Endothelial cell of umbilical vein (primary cell): Measurements from ENCODE around the gene BZW1. TPM values are rescaled to one million over a fixed set of nuclear protein-coding genes. Genes with fewer than 3 reads are reported as not detected.

ENCODE experiments used
- polyA plus RNA-seq, 4 experiments: library from polyadenylated mRNA; depleted of rRNA in 3 of 4; stranded (reverse) in 3 of 4; unstranded in 1 of 4; fragments of >200 nt; gene quantifications; 2 replicates each; pipeline versions ENCODE4 v1.2.1 to v1.2.3, GENCODE V29; 2011 to 2012; ENCODE audit warnings: missing spikeins in 1 of 4
- small RNA-seq: library from RNA; depleted of rRNA; stranded (forward); fragments of <200 nt; gene quantifications from one replicate; pipeline ENCODE3, GENCODE V24; 2012; ENCODE audit warnings: low replicate concordance, low read depth; ENCODE audit not compliant: insufficient read depth, insufficient read length
- total RNA-seq: library from RNA; stranded (reverse); gene quantifications from 2 replicates; pipeline ENCODE4 v1.2.3, GENCODE V29; 2021

Gene BZW1
- total and polyA plus RNA-seq, 2 donors (not counting 3 experiments of a cell fraction or from before 2014, with no cell fraction given), result 174 to 353 TPM

Small RNA genes lying within 50 kb of the gene (small RNA-seq; reads per million reads assigned to genes)
- gene RF00019 (not detected), gene RNA5SP115 (not detected), gene RNU1-133P (4.2 reads per million, percentile 30 among the genes with 10 or more reads in this experiment), gene RNU6-31P (not detected)

Other genes with a start within 250 kb of the BZW1 start
- gene AOX1, start 225.9 kb upstream of the BZW1 start, total RNA-seq, result 0.23 and 0.46 TPM in 2 replicates
- 0.02 and 0.03 TPM in 2 replicates for gene AOX1, start 225.9 kb upstream of the BZW1 start, polyA plus RNA-seq
- 79.7 and 92.4 TPM in 2 replicates for gene CLK1, start 52.7 kb downstream of the BZW1 start, total RNA-seq
- 33.1 and 61.4 TPM in 2 replicates for gene CLK1, start 52.7 kb downstream of the BZW1 start, polyA plus RNA-seq
- gene PPIL3, start 77.2 kb downstream of the BZW1 start, total RNA-seq, result 25.0 and 28.7 TPM in 2 replicates
- 22.1 and 27.1 TPM in 2 replicates for gene PPIL3, start 77.2 kb downstream of the BZW1 start, polyA plus RNA-seq
- 14.9 and 16.3 TPM in 2 replicates for gene NIF3L1, start 77.5 kb downstream of the BZW1 start, total RNA-seq
- gene NIF3L1, start 77.5 kb downstream of the BZW1 start, polyA plus RNA-seq, result 31.9 and 37.5 TPM in 2 replicates
- gene ORC2, start 151.8 kb downstream of the BZW1 start, total RNA-seq, result 34.0 and 45.4 TPM in 2 replicates
- 2.8 and 4.2 TPM in 2 replicates for gene ORC2, start 151.8 kb downstream of the BZW1 start, polyA plus RNA-seq